ENCODE results near the gene UGDH.

Gene UGDH

DNA sequence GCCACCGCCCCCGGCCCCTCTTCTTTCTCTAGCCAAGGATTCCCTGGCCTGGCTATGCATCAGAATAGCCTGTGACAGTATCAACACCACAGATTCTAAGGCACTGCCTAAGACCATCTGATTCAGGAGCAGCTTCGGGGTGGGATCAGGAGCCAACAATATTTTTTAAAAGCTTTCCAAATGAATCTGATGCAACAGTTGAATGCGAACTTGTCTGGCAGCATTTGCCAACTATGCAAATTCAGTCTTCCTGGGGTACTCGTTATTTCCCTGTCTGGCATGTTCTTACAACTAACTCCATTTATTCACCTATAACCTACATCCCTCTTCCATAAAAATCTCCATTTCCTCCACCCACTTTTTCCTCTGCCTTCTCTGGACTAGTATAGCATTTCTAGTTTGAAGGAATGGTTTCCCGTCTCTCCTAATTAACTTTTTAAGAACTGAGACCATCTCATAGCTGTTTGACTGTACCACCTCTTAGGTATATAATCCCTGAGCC is 36.2 kb upstream of the UGDH start:
- no peak overlapping the region for H3K27ac ChIP-seq
- TF ChIP-seq ZFX (IDR thresholded peaks at IDR 0.05): no peak
- TF ChIP-seq, protein P1, sequence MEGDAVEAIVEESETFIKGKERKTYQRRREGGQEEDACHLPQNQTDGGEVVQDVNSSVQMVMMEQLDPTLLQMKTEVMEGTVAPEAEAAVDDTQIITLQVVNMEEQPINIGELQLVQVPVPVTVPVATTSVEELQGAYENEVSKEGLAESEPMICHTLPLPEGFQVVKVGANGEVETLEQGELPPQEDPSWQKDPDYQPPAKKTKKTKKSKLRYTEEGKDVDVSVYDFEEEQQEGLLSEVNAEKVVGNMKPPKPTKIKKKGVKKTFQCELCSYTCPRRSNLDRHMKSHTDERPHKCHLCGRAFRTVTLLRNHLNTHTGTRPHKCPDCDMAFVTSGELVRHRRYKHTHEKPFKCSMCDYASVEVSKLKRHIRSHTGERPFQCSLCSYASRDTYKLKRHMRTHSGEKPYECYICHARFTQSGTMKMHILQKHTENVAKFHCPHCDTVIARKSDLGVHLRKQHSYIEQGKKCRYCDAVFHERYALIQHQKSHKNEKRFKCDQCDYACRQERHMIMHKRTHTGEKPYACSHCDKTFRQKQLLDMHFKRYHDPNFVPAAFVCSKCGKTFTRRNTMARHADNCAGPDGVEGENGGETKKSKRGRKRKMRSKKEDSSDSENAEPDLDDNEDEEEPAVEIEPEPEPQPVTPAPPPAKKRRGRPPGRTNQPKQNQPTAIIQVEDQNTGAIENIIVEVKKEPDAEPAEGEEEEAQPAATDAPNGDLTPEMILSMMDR (conservative IDR thresholded peaks at IDR 0.05): no peak

DNA sequence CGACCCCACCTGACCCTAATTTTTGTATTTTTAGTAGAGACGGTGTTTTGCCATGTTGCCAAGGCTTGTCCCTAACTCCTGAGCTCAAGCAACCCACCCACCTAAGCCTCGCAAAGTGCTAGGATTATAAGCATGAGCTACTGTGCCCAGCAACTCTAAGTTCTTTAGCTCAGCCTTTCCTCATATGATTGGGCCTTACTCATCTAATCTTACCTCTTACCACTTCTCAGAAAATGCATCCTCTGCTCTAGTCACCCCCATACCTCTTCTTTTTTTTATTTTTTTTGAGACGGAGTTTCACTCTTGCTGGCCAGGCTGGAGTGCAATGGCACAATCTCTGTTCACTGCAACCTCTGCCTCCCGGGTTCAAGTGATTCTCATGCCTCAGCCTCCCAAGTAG is 35.6 kb upstream of the UGDH start:
- TF ChIP-seq ZFX (IDR thresholded peaks at IDR 0.05): no peak
- TF ChIP-seq, protein P1 (conservative IDR thresholded peaks at IDR 0.05): no peak
- no peak overlapping the region for H3K27ac ChIP-seq

DNA sequence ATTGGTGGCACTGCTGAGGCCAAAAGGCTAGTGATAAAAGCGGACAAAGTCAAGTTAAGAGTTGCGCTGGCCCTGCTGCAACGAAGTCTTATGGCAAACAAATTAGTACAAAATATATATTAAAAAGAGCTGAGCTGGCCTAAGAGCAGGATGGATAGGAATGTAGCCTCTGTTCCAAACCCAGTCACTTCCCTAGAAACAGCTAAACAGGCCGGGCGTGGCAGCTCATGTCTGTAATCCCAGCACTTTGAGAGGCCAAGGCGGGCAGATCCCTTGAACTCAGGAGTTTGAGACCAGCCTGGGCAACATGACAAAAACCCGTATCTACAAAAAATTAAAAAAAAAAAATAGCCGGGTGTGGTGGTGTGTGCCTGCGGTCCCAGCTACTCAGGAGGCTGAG is 32.4 kb upstream of the UGDH start:
- no peak for TF ChIP-seq ZFX (IDR thresholded peaks at IDR 0.05)
- TF ChIP-seq, protein P1 (conservative IDR thresholded peaks at IDR 0.05): no peak
- H3K27ac ChIP-seq: no peak overlapping the region

DNA sequence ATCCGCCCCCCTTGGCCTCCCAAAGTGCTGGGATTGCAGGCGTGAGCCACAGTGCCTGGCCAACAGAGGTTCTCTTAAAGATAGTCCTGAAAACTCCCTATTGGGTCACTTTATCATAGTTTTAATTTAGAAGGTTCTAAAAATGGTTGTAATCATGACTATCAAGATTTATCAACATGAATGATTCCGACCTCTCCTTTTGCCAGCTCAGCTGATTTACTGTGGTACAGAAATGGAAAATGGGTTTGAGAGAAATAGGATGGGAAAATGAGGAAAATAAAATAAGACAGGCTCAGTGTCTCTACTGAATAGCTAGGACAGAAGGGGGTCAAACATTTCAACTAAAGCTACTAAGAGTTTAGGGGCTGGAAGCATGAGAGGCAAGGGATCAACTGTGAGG is 28.2 kb upstream of the UGDH start:
- H3K27ac ChIP-seq: no peak overlapping the region
- no peak for TF ChIP-seq ZFX (IDR thresholded peaks at IDR 0.05)
- TF ChIP-seq, protein P1 (conservative IDR thresholded peaks at IDR 0.05): no peak

DNA sequence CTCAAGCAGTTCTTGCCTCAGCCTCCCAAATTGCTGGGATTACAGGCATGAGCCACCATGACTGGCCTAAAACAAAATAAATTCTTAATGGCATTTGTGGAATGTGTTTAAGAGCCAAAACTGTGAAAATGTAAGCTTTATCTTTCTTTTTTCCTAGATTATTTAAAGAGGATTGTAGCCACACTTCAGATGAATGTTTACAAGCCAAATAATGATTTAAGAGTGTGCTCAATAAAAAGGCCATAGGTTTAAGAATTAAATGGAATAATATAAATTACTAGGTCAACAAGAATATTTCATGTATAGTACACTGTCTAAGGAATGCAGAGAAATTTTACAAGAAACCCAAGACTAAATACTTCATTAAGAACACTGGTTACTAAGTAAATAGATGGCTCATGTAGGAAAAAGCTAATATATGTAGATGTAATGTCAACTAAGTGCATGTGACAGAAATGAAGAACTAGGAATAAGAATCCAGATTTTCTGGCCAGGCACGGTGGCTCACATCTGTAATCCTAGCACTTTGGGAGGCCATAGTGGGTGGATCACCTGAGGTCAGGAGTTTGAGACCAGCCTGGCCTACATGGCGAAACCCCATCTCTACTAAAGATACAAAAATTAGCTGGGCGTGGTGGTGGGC is 21.3 kb upstream of the UGDH start:
- no peak for TF ChIP-seq ZFX (IDR thresholded peaks at IDR 0.05)
- TF ChIP-seq, protein P1 (conservative IDR thresholded peaks at IDR 0.05): no peak
- peak overlapping the region; percentile 23; the same call in 1 of the 2 replicates for H3K27ac ChIP-seq

DNA sequence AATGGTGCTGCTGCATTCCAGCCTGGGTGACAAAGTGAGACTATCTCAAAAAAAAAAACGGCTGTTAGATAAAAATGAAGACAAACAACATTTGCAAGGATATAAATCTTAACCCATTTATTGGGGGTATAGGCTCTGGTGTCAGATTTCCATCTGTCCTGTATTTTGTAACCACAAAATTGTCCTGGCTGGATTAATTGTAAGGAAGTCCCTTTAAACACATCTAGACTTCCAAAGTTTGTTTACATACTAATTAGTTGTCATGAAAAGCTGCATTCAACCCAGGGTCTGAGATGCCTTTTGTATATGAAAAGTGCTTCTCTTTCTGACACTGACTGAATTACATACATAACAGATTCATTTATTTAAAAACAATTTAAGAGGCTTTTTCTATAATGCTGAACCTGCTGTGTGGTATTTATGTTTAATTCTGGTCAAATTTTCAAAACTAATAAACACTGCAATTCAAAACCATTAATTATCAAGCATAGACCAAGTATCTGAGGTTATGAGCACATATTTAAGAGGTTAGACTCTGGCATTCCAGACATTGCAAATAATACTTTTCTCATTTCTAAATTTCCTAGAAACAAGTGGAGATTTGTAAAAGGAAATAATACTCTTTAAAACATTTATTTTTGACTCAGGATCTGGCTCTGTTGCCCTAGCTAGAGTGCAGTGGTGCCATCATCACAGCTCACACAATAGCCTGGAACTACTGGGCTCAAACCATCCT is 17.5 kb upstream of the UGDH start:
- TF ChIP-seq, protein P1 (conservative IDR thresholded peaks at IDR 0.05): no peak
- TF ChIP-seq ZFX (IDR thresholded peaks at IDR 0.05): no peak
- peak overlapping the region; percentile 34 for H3K27ac ChIP-seq

DNA sequence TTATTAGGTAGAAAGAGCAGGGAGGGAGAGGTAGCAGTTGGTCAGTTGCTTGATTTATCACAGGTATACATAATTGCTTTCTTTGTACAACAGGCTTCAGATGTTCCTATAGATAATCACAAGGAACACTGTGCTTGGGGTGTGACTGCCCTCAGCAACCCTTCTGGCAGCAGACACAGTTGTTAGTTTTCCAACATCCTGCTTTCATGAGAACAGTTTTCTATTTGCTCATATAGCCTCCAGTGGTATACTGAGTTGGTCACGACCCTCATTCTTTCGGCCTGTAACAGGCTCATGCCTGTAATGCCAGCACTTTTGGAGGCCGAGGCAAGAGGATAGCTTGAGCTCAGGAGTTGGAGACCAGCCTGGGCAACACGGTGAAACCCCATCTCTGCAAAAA is 16.8 kb upstream of the UGDH start:
- peak overlapping the region; percentile 34 for H3K27ac ChIP-seq
